GM23338 (cell line): ENCODE data around the gene IQCE. TPM values are rescaled to one million over a fixed set of nuclear protein-coding genes. Genes with fewer than 3 reads are reported as not detected.
A peak's percentile ranks its signal among the peaks of the same experiment; 100 is the strongest.

Experiments used
- ATAC-seq: fragments of 200-7000 bp; cut with Tn5 transposase; 3 replicates; pipeline ENCODE4 v1.9.1; 2020
- DNase-seq: peaks from one replicate; pipeline ENCODE4 v3.0.0-alpha.2; 2015; ENCODE audit warnings: low spot score
- H2AFZ ChIP-seq: fragments of 200-600 bp; sonication (generic); 2 replicates; pipeline ENCODE4 v1.8.0; 2016; ENCODE audit warnings: antibody characterized with exemption, mild to moderate bottlenecking, moderate library complexity
- H3F3A ChIP-seq: fragments of 200-600 bp; sonication (generic); replicated peaks from 2 replicates; pipeline ENCODE4 v1.8.0; 2017; ENCODE audit warnings: antibody characterized with exemption, mixed run types, low read depth
- H3K27ac ChIP-seq: fragments of 200-600 bp; sonication (generic); 2 replicates; pipeline ENCODE4 v1.6.1; 2016; ENCODE audit warnings: low read depth
- H3K27me3 ChIP-seq: fragments of 200-600 bp; sonication (generic); 2 replicates; pipeline ENCODE4 v1.8.0; 2016; ENCODE audit warnings: mild to moderate bottlenecking, mixed run types, moderate library complexity; ENCODE audit not compliant: insufficient read depth
- H3K36me3 ChIP-seq: fragments of 200-600 bp; sonication (generic); 2 replicates; pipeline ENCODE4 v1.8.0; 2016; ENCODE audit warnings: mild to moderate bottlenecking; ENCODE audit not compliant: insufficient read depth
- H3K4me1 ChIP-seq: fragments of 200-600 bp; sonication (generic); 2 replicates; pipeline ENCODE4 v1.8.0; 2016; ENCODE audit warnings: mild to moderate bottlenecking, moderate library complexity; ENCODE audit not compliant: insufficient read depth
- H3K4me2 ChIP-seq: fragments of 200-600 bp; sonication (generic); 2 replicates; pipeline ENCODE4 v1.7.1; 2017; ENCODE audit warnings: mixed run types
- H3K4me3 ChIP-seq: fragments of 200-600 bp; sonication (generic); 2 replicates; pipeline ENCODE4 v1.6.1; 2016; ENCODE audit warnings: mixed run types
- H3K79me2 ChIP-seq: fragments of 200-600 bp; sonication (generic); replicated peaks from 2 replicates; pipeline ENCODE4 v1.8.0; 2017; ENCODE audit warnings: mild to moderate bottlenecking; ENCODE audit not compliant: insufficient read depth
- H3K9me2 ChIP-seq: fragments of 200-600 bp; sonication (generic); 2 replicates; pipeline ENCODE4 v1.8.0; 2017; ENCODE audit not compliant: insufficient read depth
- H4K20me1 ChIP-seq: fragments of 200-600 bp; sonication (generic); replicated peaks from 2 replicates; pipeline ENCODE4 v1.8.0; 2017; ENCODE audit warnings: mild to moderate bottlenecking; ENCODE audit not compliant: insufficient read depth
- H3K27ac Mint-ChIP-seq: 2 replicates; pipeline ENCODE4 v1.8.0; 2020; ENCODE audit warnings: inconsistent platforms, mild to moderate bottlenecking, moderate library complexity, mixed read lengths
- H3K27me3 Mint-ChIP-seq: 3 replicates; pipeline ENCODE4 v1.8.0; 2022; ENCODE audit warnings: low read depth, mild to moderate bottlenecking, moderate library complexity, mixed read lengths, inconsistent platforms; ENCODE audit not compliant: insufficient read depth, poor library complexity
- H3K36me3 Mint-ChIP-seq: 3 replicates; pipeline ENCODE4 v1.8.0; 2021; ENCODE audit warnings: low read depth, mild to moderate bottlenecking, inconsistent platforms, moderate library complexity, mixed read lengths
- H3K4me1 Mint-ChIP-seq: 3 replicates; pipeline ENCODE4 v1.8.0; 2020; ENCODE audit warnings: mild to moderate bottlenecking, inconsistent platforms, mixed read lengths
- H3K4me3 Mint-ChIP-seq: 3 replicates; pipeline ENCODE4 v1.8.0; 2021; ENCODE audit warnings: moderate library complexity, mild to moderate bottlenecking, inconsistent platforms, mixed read lengths
- H3K9me3 Mint-ChIP-seq: 3 replicates; pipeline ENCODE4 v1.8.0; 2020; ENCODE audit warnings: moderate library complexity, mild to moderate bottlenecking, inconsistent platforms, mixed read lengths
- EZH2 ChIP-seq: fragments of 200-600 bp; sonication (generic); IDR thresholded peaks from one replicate; pipeline ENCODE4 v1.8.0; 2017; ENCODE audit warnings: antibody characterized with exemption, mild to moderate bottlenecking, low read depth; ENCODE audit not compliant: unreplicated experiment
- JUNB ChIP-seq: IDR thresholded peaks from one replicate; pipeline ENCODE4 v1.6.1; 2016; ENCODE audit warnings: antibody characterized with exemption; ENCODE audit not compliant: unreplicated experiment
- polyA plus RNA-seq: library from polyadenylated mRNA; unstranded; fragments of >200 nt; fragmentation: Nextera tagmentation; extraction: Ambion mirVana; gene quantifications from 2 replicates; pipeline ENCODE4 v1.2.1, GENCODE V29; 2016
- total RNA-seq: library from RNA; depleted of rRNA; stranded (reverse); fragments of >200 nt; shearing (Covaris generic); gene quantifications from 2 replicates; pipeline ENCODE4 v1.2.3, GENCODE V29; 2014
- TF ChIP-seq, protein P1 (sequence below): fragments of 250-450 bp; sonication (Bioruptor Pico); IDR thresholded peaks from 2 replicates; pipeline ENCODE4 v1.5.0; 2020; ENCODE audit warnings: mild to moderate bottlenecking, moderate library complexity
- TF ChIP-seq, protein P2 (sequence below): IDR thresholded peaks from 2 replicates; pipeline ENCODE4 v1.6.1; 2016; ENCODE audit warnings: antibody characterized with exemption
- TF ChIP-seq, protein P3 (sequence below): IDR thresholded peaks from one replicate; pipeline ENCODE4 v1.6.1; 2018; ENCODE audit warnings: antibody characterized with exemption; ENCODE audit not compliant: unreplicated experiment

IQCE gene
- total and polyA plus RNA-seq, 2 experiments from 2014 or later, result 5.0 to 7.7 TPM

DNA sequence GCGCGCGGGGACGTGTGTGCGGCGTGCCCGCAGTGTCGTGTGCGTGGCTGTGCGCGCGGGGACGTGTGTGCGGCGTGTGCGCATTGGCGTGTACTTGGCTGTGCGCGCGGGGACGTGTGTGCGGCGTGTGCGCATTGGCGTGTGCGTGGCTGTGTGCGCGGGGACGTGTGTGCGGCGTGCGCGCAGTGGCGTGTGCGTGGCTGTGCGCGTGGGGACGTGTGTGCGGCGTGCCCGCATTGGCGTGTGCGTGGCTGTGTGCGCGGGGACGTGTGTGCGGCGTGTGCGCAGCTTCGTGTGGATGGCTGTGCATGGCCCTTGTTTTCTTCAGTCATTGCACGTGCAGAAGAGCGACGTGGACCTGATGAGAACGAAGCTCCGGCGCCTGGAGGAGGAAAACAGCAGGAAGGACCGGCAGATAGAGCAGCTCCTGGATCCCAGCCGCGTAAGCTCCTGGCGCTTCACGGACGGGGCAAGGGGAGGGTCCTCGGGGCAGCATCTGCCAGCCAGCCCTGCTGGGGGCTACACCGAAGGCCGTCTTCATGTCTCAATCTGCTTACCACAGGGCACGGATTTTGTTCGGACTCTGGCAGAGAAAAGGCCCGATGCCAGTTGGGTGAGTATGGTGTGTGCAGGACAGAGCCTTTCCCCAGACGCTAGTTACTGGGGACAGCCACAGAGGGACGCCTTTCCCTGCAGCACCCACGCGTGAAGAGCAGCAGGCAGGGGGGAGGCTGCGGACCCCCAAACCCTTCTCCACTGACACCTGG lies 19.3 kb downstream of the IQCE start:
- Histone ChIP-seq H3K4me2 (no peak overlapping the region), H3K36me3 (no peaks in the 10 kb centered on the region), H3K4me3 (no peak overlapping the region), H3K79me2 (no peaks in the 10 kb centered on the region), H3K4me1 (no peaks in the 10 kb centered on the region), H4K20me1 (no peaks in the 10 kb centered on the region), H3K27ac (0 out of 2 replicates have a peak overlapping the region, but pooled peaks have one; percentile 50), H2AFZ (no peak overlapping the region), H3K27me3 (no peaks in the 10 kb centered on the region), H3F3A (no peaks in the 10 kb centered on the region), H3K9me2 (no peaks in the 10 kb centered on the region)
- Mint-ChIP-seq H3K27ac (no peak overlapping the region; the same call in 1 of the 2 replicates), H3K27me3 (peaks cover 8% of the 10 kb centered on the region), H3K4me3 (no peak overlapping the region), H3K36me3 (no peaks in the 10 kb centered on the region; the same call in 2 of the 3 replicates), H3K4me1 (peaks cover 5% of the 10 kb centered on the region; the same call in 2 of the 3 replicates), H3K9me3 (no peaks in the 10 kb centered on the region)
- ATAC-seq (no peak), DNase-seq (no peak)
- TF ChIP-seq EZH2 (no peak), JUNB (no peak)
- TF ChIP-seq, protein P1, sequence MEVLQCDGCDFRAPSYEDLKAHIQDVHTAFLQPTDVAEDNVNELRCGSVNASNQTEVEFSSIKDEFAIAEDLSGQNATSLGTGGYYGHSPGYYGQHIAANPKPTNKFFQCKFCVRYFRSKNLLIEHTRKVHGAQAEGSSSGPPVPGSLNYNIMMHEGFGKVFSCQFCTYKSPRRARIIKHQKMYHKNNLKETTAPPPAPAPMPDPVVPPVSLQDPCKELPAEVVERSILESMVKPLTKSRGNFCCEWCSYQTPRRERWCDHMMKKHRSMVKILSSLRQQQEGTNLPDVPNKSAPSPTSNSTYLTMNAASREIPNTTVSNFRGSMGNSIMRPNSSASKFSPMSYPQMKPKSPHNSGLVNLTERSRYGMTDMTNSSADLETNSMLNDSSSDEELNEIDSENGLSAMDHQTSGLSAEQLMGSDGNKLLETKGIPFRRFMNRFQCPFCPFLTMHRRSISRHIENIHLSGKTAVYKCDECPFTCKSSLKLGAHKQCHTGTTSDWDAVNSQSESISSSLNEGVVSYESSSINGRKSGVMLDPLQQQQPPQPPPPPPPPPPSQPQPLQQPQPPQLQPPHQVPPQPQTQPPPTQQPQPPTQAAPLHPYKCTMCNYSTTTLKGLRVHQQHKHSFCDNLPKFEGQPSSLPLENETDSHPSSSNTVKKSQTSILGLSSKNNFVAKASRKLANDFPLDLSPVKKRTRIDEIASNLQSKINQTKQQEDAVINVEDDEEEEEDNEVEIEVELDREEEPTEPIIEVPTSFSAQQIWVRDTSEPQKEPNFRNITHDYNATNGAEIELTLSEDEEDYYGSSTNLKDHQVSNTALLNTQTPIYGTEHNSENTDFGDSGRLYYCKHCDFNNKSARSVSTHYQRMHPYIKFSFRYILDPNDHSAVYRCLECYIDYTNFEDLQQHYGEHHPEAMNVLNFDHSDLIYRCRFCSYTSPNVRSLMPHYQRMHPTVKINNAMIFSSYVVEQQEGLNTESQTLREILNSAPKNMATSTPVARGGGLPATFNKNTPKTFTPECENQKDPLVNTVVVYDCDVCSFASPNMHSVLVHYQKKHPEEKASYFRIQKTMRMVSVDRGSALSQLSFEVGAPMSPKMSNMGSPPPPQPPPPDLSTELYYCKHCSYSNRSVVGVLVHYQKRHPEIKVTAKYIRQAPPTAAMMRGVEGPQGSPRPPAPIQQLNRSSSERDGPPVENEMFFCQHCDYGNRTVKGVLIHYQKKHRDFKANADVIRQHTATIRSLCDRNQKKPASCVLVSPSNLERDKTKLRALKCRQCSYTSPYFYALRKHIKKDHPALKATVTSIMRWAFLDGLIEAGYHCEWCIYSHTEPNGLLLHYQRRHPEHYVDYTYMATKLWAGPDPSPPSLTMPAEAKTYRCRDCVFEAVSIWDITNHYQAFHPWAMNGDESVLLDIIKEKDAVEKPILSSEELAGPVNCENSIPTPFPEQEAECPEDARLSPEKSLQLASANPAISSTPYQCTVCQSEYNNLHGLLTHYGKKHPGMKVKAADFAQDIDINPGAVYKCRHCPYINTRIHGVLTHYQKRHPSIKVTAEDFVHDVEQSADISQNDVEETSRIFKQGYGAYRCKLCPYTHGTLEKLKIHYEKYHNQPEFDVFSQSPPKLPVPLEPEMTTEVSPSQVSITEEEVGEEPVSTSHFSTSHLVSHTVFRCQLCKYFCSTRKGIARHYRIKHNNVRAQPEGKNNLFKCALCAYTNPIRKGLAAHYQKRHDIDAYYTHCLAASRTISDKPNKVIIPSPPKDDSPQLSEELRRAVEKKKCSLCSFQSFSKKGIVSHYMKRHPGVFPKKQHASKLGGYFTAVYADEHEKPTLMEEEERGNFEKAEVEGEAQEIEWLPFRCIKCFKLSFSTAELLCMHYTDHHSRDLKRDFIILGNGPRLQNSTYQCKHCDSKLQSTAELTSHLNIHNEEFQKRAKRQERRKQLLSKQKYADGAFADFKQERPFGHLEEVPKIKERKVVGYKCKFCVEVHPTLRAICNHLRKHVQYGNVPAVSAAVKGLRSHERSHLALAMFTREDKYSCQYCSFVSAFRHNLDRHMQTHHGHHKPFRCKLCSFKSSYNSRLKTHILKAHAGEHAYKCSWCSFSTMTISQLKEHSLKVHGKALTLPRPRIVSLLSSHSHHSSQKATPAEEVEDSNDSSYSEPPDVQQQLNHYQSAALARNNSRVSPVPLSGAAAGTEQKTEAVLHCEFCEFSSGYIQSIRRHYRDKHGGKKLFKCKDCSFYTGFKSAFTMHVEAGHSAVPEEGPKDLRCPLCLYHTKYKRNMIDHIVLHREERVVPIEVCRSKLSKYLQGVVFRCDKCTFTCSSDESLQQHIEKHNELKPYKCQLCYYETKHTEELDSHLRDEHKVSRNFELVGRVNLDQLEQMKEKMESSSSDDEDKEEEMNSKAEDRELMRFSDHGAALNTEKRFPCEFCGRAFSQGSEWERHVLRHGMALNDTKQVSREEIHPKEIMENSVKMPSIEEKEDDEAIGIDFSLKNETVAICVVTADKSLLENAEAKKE, result no peak
- TF ChIP-seq, protein P2, sequence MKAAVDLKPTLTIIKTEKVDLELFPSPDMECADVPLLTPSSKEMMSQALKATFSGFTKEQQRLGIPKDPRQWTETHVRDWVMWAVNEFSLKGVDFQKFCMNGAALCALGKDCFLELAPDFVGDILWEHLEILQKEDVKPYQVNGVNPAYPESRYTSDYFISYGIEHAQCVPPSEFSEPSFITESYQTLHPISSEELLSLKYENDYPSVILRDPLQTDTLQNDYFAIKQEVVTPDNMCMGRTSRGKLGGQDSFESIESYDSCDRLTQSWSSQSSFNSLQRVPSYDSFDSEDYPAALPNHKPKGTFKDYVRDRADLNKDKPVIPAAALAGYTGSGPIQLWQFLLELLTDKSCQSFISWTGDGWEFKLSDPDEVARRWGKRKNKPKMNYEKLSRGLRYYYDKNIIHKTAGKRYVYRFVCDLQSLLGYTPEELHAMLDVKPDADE, result no peak
- TF ChIP-seq, protein P3, sequence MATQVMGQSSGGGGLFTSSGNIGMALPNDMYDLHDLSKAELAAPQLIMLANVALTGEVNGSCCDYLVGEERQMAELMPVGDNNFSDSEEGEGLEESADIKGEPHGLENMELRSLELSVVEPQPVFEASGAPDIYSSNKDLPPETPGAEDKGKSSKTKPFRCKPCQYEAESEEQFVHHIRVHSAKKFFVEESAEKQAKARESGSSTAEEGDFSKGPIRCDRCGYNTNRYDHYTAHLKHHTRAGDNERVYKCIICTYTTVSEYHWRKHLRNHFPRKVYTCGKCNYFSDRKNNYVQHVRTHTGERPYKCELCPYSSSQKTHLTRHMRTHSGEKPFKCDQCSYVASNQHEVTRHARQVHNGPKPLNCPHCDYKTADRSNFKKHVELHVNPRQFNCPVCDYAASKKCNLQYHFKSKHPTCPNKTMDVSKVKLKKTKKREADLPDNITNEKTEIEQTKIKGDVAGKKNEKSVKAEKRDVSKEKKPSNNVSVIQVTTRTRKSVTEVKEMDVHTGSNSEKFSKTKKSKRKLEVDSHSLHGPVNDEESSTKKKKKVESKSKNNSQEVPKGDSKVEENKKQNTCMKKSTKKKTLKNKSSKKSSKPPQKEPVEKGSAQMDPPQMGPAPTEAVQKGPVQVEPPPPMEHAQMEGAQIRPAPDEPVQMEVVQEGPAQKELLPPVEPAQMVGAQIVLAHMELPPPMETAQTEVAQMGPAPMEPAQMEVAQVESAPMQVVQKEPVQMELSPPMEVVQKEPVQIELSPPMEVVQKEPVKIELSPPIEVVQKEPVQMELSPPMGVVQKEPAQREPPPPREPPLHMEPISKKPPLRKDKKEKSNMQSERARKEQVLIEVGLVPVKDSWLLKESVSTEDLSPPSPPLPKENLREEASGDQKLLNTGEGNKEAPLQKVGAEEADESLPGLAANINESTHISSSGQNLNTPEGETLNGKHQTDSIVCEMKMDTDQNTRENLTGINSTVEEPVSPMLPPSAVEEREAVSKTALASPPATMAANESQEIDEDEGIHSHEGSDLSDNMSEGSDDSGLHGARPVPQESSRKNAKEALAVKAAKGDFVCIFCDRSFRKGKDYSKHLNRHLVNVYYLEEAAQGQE, result no peak
